K562 (cell line): ENCODE results near the gene PSORS1C1.

Source experiments
- CBFA2T3 ChIP-seq: fragments of 450-650 bp; IDR thresholded peaks from 2 replicates; pipeline ENCODE4 v1.6.1; 2017
- CTCF ChIP-seq, 3 experiments: IDR thresholded peaks in 2 of 3; conservative IDR thresholded peaks in 1 of 3; 2 replicates each; pipeline ENCODE4 v1.5.1; 2011 to 2012; ENCODE audit warnings: low read length in 3 of 3, mild to moderate bottlenecking in 3 of 3, control low read depth in 2 of 3, improper control_type of control experiment in 1 of 3, inconsistent platforms in 1 of 3, low read depth in 1 of 3, mixed read lengths in 1 of 3, moderate library complexity in 1 of 3; ENCODE audit not compliant: insufficient read depth in 2 of 3
- CUX1 ChIP-seq: fragments of 200-800 bp; sonication (Bioruptor generic); IDR thresholded peaks from 2 replicates; pipeline ENCODE4 v1.6.1; 2016; ENCODE audit warnings: missing genetic modification characterization, missing compliant biosample characterization
- KLF6 ChIP-seq: fragments of 250-450 bp; sonication (Bioruptor Pico); IDR thresholded peaks from 2 replicates; pipeline ENCODE4 v1.4.0; 2020; ENCODE audit warnings: mild to moderate bottlenecking, moderate library complexity, borderline replicate concordance
- PHF8 ChIP-seq: fragments of 200-600 bp; sonication (generic); IDR thresholded peaks from 2 replicates; pipeline ENCODE4 v1.6.1; 2012; ENCODE audit warnings: mixed run types, mild to moderate bottlenecking, inconsistent platforms, low read length, moderate library complexity, borderline replicate concordance
- POLR2A ChIP-seq: fragments of 450-650 bp; conservative IDR thresholded peaks from 2 replicates; pipeline ENCODE4 v1.6.1; 2016
- RFX5 ChIP-seq: IDR thresholded peaks from 2 replicates; pipeline ENCODE4 v1.6.1; 2011; ENCODE audit warnings: low read depth, mild to moderate bottlenecking, improper control_type of control experiment, low read length
- TEAD2 ChIP-seq: fragments of 450-650 bp; IDR thresholded peaks from 2 replicates; pipeline ENCODE4 v1.6.1; 2016; ENCODE audit warnings: missing genetic modification characterization, control low read depth, missing compliant biosample characterization
- ZBTB7A ChIP-seq: IDR thresholded peaks from 2 replicates; pipeline ENCODE4 v1.6.1; 2011; ENCODE audit warnings: low read depth, mild to moderate bottlenecking, low read length, moderate library complexity, borderline replicate concordance; ENCODE audit not compliant: control insufficient read depth
- ZFPM2 ChIP-seq: fragments of 250-450 bp; sonication (Bioruptor Pico); IDR thresholded peaks from 2 replicates; pipeline ENCODE4 v1.5.1; 2022; ENCODE audit warnings: mild to moderate bottlenecking
- TF ChIP-seq, protein P1 (sequence below): sonication (generic); formaldehyde crosslinking; IDR thresholded peaks from 2 replicates; pipeline ENCODE4 v1.8.1; 2023; ENCODE audit warnings: mild to moderate bottlenecking, missing genetic modification reagents
- TF ChIP-seq, protein P2 (sequence below): fragments of 250-450 bp; sonication (Bioruptor Pico); IDR thresholded peaks from 2 replicates; pipeline ENCODE4 v1.5.1; 2021; ENCODE audit warnings: mild to moderate bottlenecking

DNA sequence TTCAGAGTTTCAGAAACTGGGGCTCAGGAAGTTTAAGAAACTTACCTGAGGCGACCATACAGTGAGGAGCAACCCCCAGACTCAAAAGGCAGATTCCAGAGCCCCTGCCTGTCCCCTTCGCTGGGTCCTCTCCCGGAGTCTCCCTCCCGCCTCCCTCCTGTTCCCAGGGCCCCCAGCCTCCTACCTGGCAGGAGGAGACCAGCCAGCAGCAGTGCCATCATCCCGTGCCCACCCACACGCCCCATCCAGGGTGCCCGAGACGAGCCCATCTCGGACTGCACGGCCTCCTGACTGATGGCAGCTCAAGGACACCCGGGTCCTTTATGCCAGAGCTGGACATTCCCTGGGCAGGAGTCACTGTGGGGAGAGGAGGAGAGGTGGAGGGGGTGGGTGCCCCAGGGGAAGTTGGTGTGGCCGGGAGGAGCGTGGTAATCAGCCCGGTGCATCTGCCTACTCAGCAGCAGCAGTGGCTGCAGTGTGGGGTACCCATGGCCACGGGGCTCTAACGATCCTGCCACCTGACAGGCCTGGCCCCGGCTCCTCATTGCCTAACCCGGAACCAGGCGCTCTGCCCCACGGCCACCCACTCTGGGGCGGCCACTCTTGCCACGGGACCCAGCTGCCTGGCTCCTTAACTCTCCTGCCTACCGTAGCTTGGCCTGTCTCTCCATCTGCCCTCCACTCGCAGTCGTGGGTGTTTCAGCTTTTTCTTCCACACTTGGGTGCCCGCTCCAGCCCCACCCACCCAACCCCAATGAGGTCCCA is 5.7 kb downstream of the PSORS1C1 start, which contains the start of gene CDSN:
- no peak for TF ChIP-seq CTCF (IDR thresholded peaks at IDR 0.05 in 2 of 3, conservative IDR thresholded peaks at IDR 0.05 in 1 of 3; ENCODE audit: insufficient read depth in 2 of 3, low read depth in 1 of 3, low read length in 3 of 3)
- no peak for TF ChIP-seq POLR2A
- no peak for TF ChIP-seq PHF8
- TF ChIP-seq, protein P1, sequence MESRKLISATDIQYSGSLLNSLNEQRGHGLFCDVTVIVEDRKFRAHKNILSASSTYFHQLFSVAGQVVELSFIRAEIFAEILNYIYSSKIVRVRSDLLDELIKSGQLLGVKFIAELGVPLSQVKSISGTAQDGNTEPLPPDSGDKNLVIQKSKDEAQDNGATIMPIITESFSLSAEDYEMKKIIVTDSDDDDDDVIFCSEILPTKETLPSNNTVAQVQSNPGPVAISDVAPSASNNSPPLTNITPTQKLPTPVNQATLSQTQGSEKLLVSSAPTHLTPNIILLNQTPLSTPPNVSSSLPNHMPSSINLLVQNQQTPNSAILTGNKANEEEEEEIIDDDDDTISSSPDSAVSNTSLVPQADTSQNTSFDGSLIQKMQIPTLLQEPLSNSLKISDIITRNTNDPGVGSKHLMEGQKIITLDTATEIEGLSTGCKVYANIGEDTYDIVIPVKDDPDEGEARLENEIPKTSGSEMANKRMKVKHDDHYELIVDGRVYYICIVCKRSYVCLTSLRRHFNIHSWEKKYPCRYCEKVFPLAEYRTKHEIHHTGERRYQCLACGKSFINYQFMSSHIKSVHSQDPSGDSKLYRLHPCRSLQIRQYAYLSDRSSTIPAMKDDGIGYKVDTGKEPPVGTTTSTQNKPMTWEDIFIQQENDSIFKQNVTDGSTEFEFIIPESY (CRISPR knock-in tag), result no peak
- TF ChIP-seq CBFA2T3, result no peak
- TF ChIP-seq KLF6, result no peak
- no peak for TF ChIP-seq ZBTB7A
- no peak for TF ChIP-seq ZFPM2 (CRISPR knock-in tag)
- TF ChIP-seq, protein P2, sequence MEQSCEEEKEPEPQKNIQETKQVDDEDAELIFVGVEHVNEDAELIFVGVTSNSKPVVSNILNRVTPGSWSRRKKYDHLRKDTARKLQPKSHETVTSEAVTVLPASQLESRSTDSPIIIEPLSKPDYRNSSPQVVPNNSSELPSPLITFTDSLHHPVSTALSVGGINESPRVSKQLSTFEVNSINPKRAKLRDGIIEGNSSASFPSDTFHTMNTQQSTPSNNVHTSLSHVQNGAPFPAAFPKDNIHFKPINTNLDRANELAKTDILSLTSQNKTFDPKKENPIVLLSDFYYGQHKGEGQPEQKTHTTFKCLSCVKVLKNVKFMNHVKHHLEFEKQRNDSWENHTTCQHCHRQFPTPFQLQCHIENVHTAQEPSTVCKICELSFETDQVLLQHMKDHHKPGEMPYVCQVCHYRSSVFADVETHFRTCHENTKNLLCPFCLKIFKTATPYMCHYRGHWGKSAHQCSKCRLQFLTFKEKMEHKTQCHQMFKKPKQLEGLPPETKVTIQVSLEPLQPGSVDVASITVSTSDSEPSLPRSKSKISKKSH (CRISPR knock-in tag), result no peak
- no peak for TF ChIP-seq RFX5
- TF ChIP-seq TEAD2 (tag), result no peak
- TF ChIP-seq CUX1 (CRISPR knock-in tag), result no peak
